H1 (cell line): ENCODE data around the gene PCED1B. TPM values are rescaled to one million over a fixed set of nuclear protein-coding genes. Genes with fewer than 3 reads are reported as not detected.

Experiments
- CTCF ChIA-PET: fragments of 300-600 bp; sonication (Branson Sonifier 250); formaldehyde crosslinking; loops from one replicate; lab custom pipeline; 2021; ENCODE audit not compliant: partially characterized antibody; lab: Charles Lee
- POLR2A ChIA-PET: fragments of 300-600 bp; sonication (Branson Sonifier 250); formaldehyde crosslinking; loops from one replicate; lab custom pipeline; 2021; ENCODE audit warnings: inconsistent platforms; ENCODE audit not compliant: partially characterized antibody; lab: Charles Lee
- DNase-seq, 2 experiments: peaks; one replicate each; pipeline versions ENCODE4 v3.0.0 to v3.0.0-alpha.2; 2010 to 2022; ENCODE audit warnings: low spot score in 2 of 2, low read depth in 1 of 2, mixed read lengths in 1 of 2
- FAIRE-seq: peaks from 2 replicates; lab custom pipeline; 2011; peaks lifted over from hg19 to GRCh38; lab: Jason Lieb, UNC
- H2AFZ ChIP-seq: 2 replicates; pipeline ENCODE4 v1.8.1; 2012; ENCODE audit warnings: low read length, inconsistent platforms
- H2AK5ac ChIP-seq: 2 replicates; pipeline ENCODE4 v1.6.1; 2013; ENCODE audit warnings: low read depth, low read length
- H2BK120ac ChIP-seq: replicated peaks from 2 replicates; pipeline ENCODE3; 2013; ENCODE audit warnings: low read depth, low read length, inconsistent platforms
- H2BK12ac ChIP-seq: 2 replicates; pipeline ENCODE4 v1.6.1; 2013; ENCODE audit warnings: low read depth, low read length
- H2BK15ac ChIP-seq: 2 replicates; pipeline ENCODE4 v1.6.1; 2013; ENCODE audit warnings: low read length
- H2BK20ac ChIP-seq: 2 replicates; pipeline ENCODE4 v1.6.1; 2013; ENCODE audit warnings: low read length
- H2BK5ac ChIP-seq: 2 replicates; pipeline ENCODE4 v1.6.1; 2013; ENCODE audit warnings: low read depth, low read length
- H3K14ac ChIP-seq: 2 replicates; pipeline ENCODE4 v1.6.1; 2013; ENCODE audit warnings: inconsistent platforms; ENCODE audit not compliant: insufficient read length
- H3K18ac ChIP-seq: 2 replicates; pipeline ENCODE4 v1.6.1; 2013; ENCODE audit warnings: low read length; ENCODE audit errors: extremely low read depth
- H3K23ac ChIP-seq: 2 replicates; pipeline ENCODE4 v1.6.1; 2013; ENCODE audit warnings: inconsistent platforms; ENCODE audit not compliant: insufficient read length
- H3K23me2 ChIP-seq: 2 replicates; pipeline ENCODE4 v1.6.1; 2013; ENCODE audit warnings: low read depth, low read length
- H3K27ac ChIP-seq: 2 replicates; pipeline ENCODE4 v1.6.1; 2011; ENCODE audit warnings: low read depth, low read length, inconsistent platforms
- H3K27me3 ChIP-seq, 4 experiments: replicated peaks in 1 of 4; 1 replicate in 1 of 4; 2 replicates in 3 of 4; pipeline versions ENCODE4 v1.6.1 to v1.8.1; 2011 to 2013; ENCODE audit warnings: low read length in 3 of 4, mild to moderate bottlenecking in 3 of 4, inconsistent platforms in 2 of 4, mixed read lengths in 2 of 4, moderate library complexity in 1 of 4; ENCODE audit not compliant: control insufficient read depth in 3 of 4, insufficient read depth in 3 of 4; ENCODE audit errors: extremely low read depth in 1 of 4
- H3K36me3 ChIP-seq, 4 experiments: 2 replicates each; pipeline versions ENCODE4 v1.6.1 to v1.8.1; 2011 to 2013; ENCODE audit warnings: mild to moderate bottlenecking in 4 of 4, low read length in 3 of 4, moderate library complexity in 2 of 4, control low read depth in 1 of 4, inconsistent platforms in 1 of 4; ENCODE audit not compliant: insufficient read depth in 4 of 4, control insufficient read depth in 2 of 4
- H3K4ac ChIP-seq: replicated peaks from 2 replicates; pipeline ENCODE3; 2013; ENCODE audit warnings: low read length, low read depth, mixed read lengths, inconsistent platforms; ENCODE audit not compliant: insufficient read length
- H3K4me1 ChIP-seq, 4 experiments: replicated peaks in 1 of 4; 1 replicate in 1 of 4; 2 replicates in 3 of 4; pipeline versions ENCODE4 v1.6.1 to v1.8.1; 2011 to 2013; ENCODE audit warnings: low read length in 3 of 4, inconsistent platforms in 2 of 4, mixed read lengths in 1 of 4; ENCODE audit not compliant: insufficient read depth in 4 of 4, control insufficient read depth in 3 of 4
- H3K4me2 ChIP-seq, 2 experiments: 2 replicates each; pipeline versions ENCODE4 v1.6.1 to v1.8.1; 2011 to 2013; ENCODE audit warnings: low read depth in 2 of 2, low read length in 2 of 2, control low read depth in 1 of 2, inconsistent platforms in 1 of 2, mild to moderate bottlenecking in 1 of 2; ENCODE audit not compliant: insufficient read depth in 1 of 2
- H3K4me3 ChIP-seq, 4 experiments: fragments of 200-600, 300-600 bp in 1 of 4; sonication (generic), shearing (Covaris generic), sonication (Bioruptor Twin) in 1 of 4; 2 replicates each; pipeline versions ENCODE4 v1.5.1 to v1.8.1; 2011 to 2016; ENCODE audit warnings: low read length in 4 of 4, low read depth in 3 of 4, control low read depth in 2 of 4, inconsistent platforms in 2 of 4, mild to moderate bottlenecking in 2 of 4, mixed read lengths in 1 of 4, moderate library complexity in 1 of 4; ENCODE audit not compliant: insufficient read depth in 2 of 4; ENCODE audit errors: extremely low read depth in 1 of 4
- H3K56ac ChIP-seq: replicated peaks from 2 replicates; pipeline ENCODE3; 2013; ENCODE audit warnings: low read depth, mild to moderate bottlenecking, mixed read lengths, low read length, inconsistent platforms; ENCODE audit not compliant: insufficient read length
- H3K79me1 ChIP-seq: 2 replicates; pipeline ENCODE4 v1.6.1; 2013; ENCODE audit warnings: low read depth, low read length, control low read depth
- H3K79me2 ChIP-seq, 2 experiments: 2 replicates each; pipeline versions ENCODE4 v1.6.1 to v1.8.1; 2012 to 2013; ENCODE audit warnings: low read length in 2 of 2, mild to moderate bottlenecking in 2 of 2, inconsistent platforms in 1 of 2; ENCODE audit not compliant: insufficient read depth in 2 of 2, control insufficient read depth in 1 of 2
- H3K9ac ChIP-seq, 4 experiments: replicated peaks in 1 of 4; 1 replicate in 1 of 4; 2 replicates in 3 of 4; pipeline versions ENCODE4 v1.6.1 to v1.8.1; 2011 to 2013; ENCODE audit warnings: low read depth in 3 of 4, low read length in 3 of 4, control low read depth in 2 of 4, mild to moderate bottlenecking in 2 of 4, moderate library complexity in 2 of 4, inconsistent platforms in 1 of 4; ENCODE audit errors: extremely low read depth in 1 of 4
- H3K9me3 ChIP-seq, 2 experiments: 2 replicates each; pipeline versions ENCODE4 v1.6.1 to v1.8.1; 2012 to 2013; ENCODE audit warnings: mild to moderate bottlenecking in 2 of 2, moderate library complexity in 2 of 2, control low read depth in 1 of 2, inconsistent platforms in 1 of 2, low read depth in 1 of 2, low read length in 1 of 2, mixed read lengths in 1 of 2; ENCODE audit not compliant: insufficient read depth in 2 of 2
- H4K20me1 ChIP-seq, 2 experiments: replicated peaks in 1 of 2; 2 replicates each; pipeline versions ENCODE3 to v1.8.1; 2011 to 2013; ENCODE audit warnings: inconsistent platforms in 2 of 2, low read length in 2 of 2, mild to moderate bottlenecking in 1 of 2; ENCODE audit not compliant: insufficient read depth in 2 of 2, control insufficient read depth in 1 of 2
- H4K5ac ChIP-seq: 2 replicates; pipeline ENCODE4 v1.6.1; 2013; ENCODE audit warnings: low read length, low read depth, mixed read lengths, inconsistent platforms; ENCODE audit not compliant: insufficient read length
- H4K8ac ChIP-seq: 2 replicates; pipeline ENCODE4 v1.8.0; 2013; ENCODE audit warnings: mild to moderate bottlenecking, moderate library complexity, low read length, inconsistent platforms; ENCODE audit not compliant: insufficient read depth; ENCODE audit errors: extremely low read depth
- H4K91ac ChIP-seq: replicated peaks from 2 replicates; pipeline ENCODE3; 2013; ENCODE audit warnings: low read length, mixed read lengths, inconsistent platforms; ENCODE audit not compliant: insufficient read length
- CBX5 ChIP-seq: fragments of 300-800, 300-1000 bp; sonication (generic); IDR thresholded peaks from 2 replicates; pipeline ENCODE4 v1.7.1; 2016; ENCODE audit warnings: antibody characterized with exemption, low read length, low read depth
- CHD1 ChIP-seq: IDR thresholded peaks from 2 replicates; pipeline ENCODE4 v1.6.1; 2012; ENCODE audit warnings: low read depth, low read length, improper control_type of control experiment
- EGR1 ChIP-seq: IDR thresholded peaks from 2 replicates; pipeline ENCODE4 v1.6.1; 2011; ENCODE audit warnings: low read depth, low read length, borderline replicate concordance
- FOSL1 ChIP-seq: IDR thresholded peaks from 2 replicates; pipeline ENCODE4 v1.6.1; 2011; ENCODE audit warnings: mild to moderate bottlenecking, low read depth, low read length, moderate library complexity; ENCODE audit not compliant: insufficient read depth
- GABPA ChIP-seq: IDR thresholded peaks from 2 replicates; pipeline ENCODE4 v1.6.1; 2011; ENCODE audit warnings: mild to moderate bottlenecking, low read length, moderate library complexity, borderline replicate concordance; ENCODE audit not compliant: insufficient read depth
- JUN ChIP-seq: IDR thresholded peaks from 2 replicates; pipeline ENCODE4 v1.6.1; 2011; ENCODE audit warnings: low read depth, mild to moderate bottlenecking, improper control_type of control experiment, low read length
- MAFK ChIP-seq: IDR thresholded peaks from 2 replicates; pipeline ENCODE4 v1.6.1; 2012; ENCODE audit warnings: low read depth, mild to moderate bottlenecking, improper control_type of control experiment, low read length
- PHF8 ChIP-seq: fragments of 200-600 bp; sonication (generic); conservative IDR thresholded peaks from 2 replicates; pipeline ENCODE4 v1.7.1; 2012; ENCODE audit warnings: low read depth, mild to moderate bottlenecking, inconsistent platforms, low read length, moderate library complexity
- RBBP5 ChIP-seq: IDR thresholded peaks from 2 replicates; pipeline ENCODE4 v1.7.1; 2012; ENCODE audit warnings: low read depth, mild to moderate bottlenecking, inconsistent platforms, low read length, moderate library complexity, borderline replicate concordance
- RNF2 ChIP-seq: fragments of 200-900, 300-1000 bp; sonication (generic); IDR thresholded peaks from 2 replicates; pipeline ENCODE4 v1.7.1; 2016; ENCODE audit warnings: borderline replicate concordance, low read depth, mild to moderate bottlenecking, antibody characterized with exemption, low read length; ENCODE audit not compliant: poor library complexity, severe bottlenecking; ENCODE audit errors: missing control alignments
- SIRT6 ChIP-seq: IDR thresholded peaks from one replicate; pipeline ENCODE4 v1.7.1; 2012; ENCODE audit warnings: low read length, inconsistent platforms
- TAF1 ChIP-seq: IDR thresholded peaks from 2 replicates; pipeline ENCODE4 v1.6.1; 2011; ENCODE audit warnings: mild to moderate bottlenecking, low read depth, low read length
- TCF12 ChIP-seq: IDR thresholded peaks from 2 replicates; pipeline ENCODE4 v1.6.1; 2011; ENCODE audit warnings: low read depth, mild to moderate bottlenecking, low read length
- ZNF274 ChIP-seq: IDR thresholded peaks from 2 replicates; pipeline ENCODE4 v1.7.0; 2012; ENCODE audit warnings: low read length, borderline replicate concordance; ENCODE audit errors: extremely low read depth
- WGBS, 2 experiments: shearing (Covaris generic) in 1 of 2; methylation state at CpG; one replicate each; pipeline versions ENCODE4 v1.1.6 to v1.1.7; 2013 to 2015; ENCODE audit warnings: low lambda C conversion rate in 2 of 2, mixed read lengths in 2 of 2, inconsistent platforms in 1 of 2, low coverage in 1 of 2, missing lambda C conversion rate in 1 of 2; ENCODE audit not compliant: insufficient replicate concordance in 2 of 2, insufficient coverage in 1 of 2, insufficient read length in 1 of 2; ENCODE audit errors: extremely low coverage in 1 of 2, missing lambda C conversion rate in 1 of 2; 5-methylcytosine and 5-hydroxymethylcytosine counted together
- polyA plus RNA-seq, 7 experiments: library from polyadenylated mRNA; depleted of rRNA in 3 of 7; stranded (reverse) in 5 of 7; unstranded in 2 of 7; fragments of >200 nt in 5 of 7; fragments of 200-250 nt in 2 of 7; gene quantifications; 1 replicate in 5 of 7; 2 replicates in 1 of 7; 4 replicates in 1 of 7; pipeline versions ENCODE4 v1.2.1 to v1.2.3, GENCODE V29; 2011 to 2013; ENCODE audit warnings: missing spikeins in 2 of 7, mixed read lengths in 2 of 7
- total RNA-seq: library from RNA; stranded (reverse); fragmentation: NEBNext Ultra II Directional; extraction: Animal tissue kit (Norgen Biotek cat#: 25700); gene quantifications from 2 replicates; pipeline ENCODE4 v1.2.1, GENCODE V29; 2021

Gene PCED1B
- total and polyA plus RNA-seq, 2 of the 8 experiments (the other 6 are each of a cell fraction or from before 2014, with no cell fraction given), result 4.7 to 5.4 TPM

- Histone ChIP-seq H3K23me2 (no peaks in the 10 kb centered on the region), H3K4ac (no peak overlapping the region), H3K56ac (no peak overlapping the region), H4K91ac (no peak overlapping the region), H4K8ac (peak overlapping the region; percentile 1; the same call in 1 of the 2 replicates), H3K9me3 (no peaks in the 10 kb centered on the region; a peak in 1 of 4 replicates), H2BK5ac (peak overlapping the region; percentile 5; the same call in 1 of the 2 replicates), H3K4me2 (no peak overlapping the region), H2AFZ (no peak overlapping the region), H3K27ac (no peak overlapping the region), H4K20me1 (no peaks in the 10 kb centered on the region), H3K23ac (no peak overlapping the region), H2BK15ac (0 out of 2 replicates have a peak overlapping the region, but pooled peaks have one; percentile 26), H2BK20ac (no peak overlapping the region), H3K9ac (no peak overlapping the region), H3K27me3 (no peaks in the 10 kb centered on the region), H3K79me1 (no peaks in the 10 kb centered on the region), H2BK120ac (no peak overlapping the region), H3K4me3 (no peak overlapping the region), H3K18ac (no peak overlapping the region), H4K5ac (no peak overlapping the region), H3K79me2 (no peaks in the 10 kb centered on the region), H3K14ac (no peak overlapping the region), H2BK12ac (no peak overlapping the region), H2AK5ac (no peak overlapping the region), H3K4me1 (no peaks in the 10 kb centered on the region; a peak in 2 of 7 replicates), H3K36me3 (peaks cover 0 to 3% (median 0%) of the 10 kb centered on the region in 4 experiments; a peak in 1 of 8 replicates)
- WGBS, 2 experiments, result 93% methylated on average over 14 of the region's 14 CpGs; no CpG with 5 or more reads in 1 of the 2 experiments
- POLR2A ChIA-PET, result interaction anchor here (1.8 kb wide), 1 partner anchor 26 kb away, joined by 5 read pairs; no protein-coding TSS in a partner anchor
- FAIRE-seq (no peak), DNase-seq (no peak)
- CTCF ChIA-PET, result no interaction called here
- no peak for TF ChIP-seq GABPA
- no peak for TF ChIP-seq CHD1
- no peak for TF ChIP-seq JUN
- no peak for TF ChIP-seq PHF8
- no peak for TF ChIP-seq SIRT6
- no peak for TF ChIP-seq EGR1
- no peak for TF ChIP-seq TCF12
- no peak for TF ChIP-seq ZNF274
- TF ChIP-seq RNF2, result no peak
- no peak for TF ChIP-seq FOSL1
- no peak for TF ChIP-seq TAF1
- TF ChIP-seq MAFK, result no peak
- no peak for TF ChIP-seq RBBP5
- no peak for TF ChIP-seq CBX5
Observed at GRCh38 chr12:47234576-47235141, 155.2 kb downstream of the PCED1B start.
